Thoracic aorta endothelial cell (primary cell): ENCODE measurements around the gene MOK. TPM values are rescaled to one million over a fixed set of nuclear protein-coding genes. Genes with fewer than 3 reads are reported as not detected.

Experiments
- total RNA-seq: library from RNA; depleted of rRNA; stranded (reverse); fragments of >200 nt; gene quantifications from 2 replicates; pipeline ENCODE4 v1.2.3, GENCODE V29; 2012

MOK gene, protein sequence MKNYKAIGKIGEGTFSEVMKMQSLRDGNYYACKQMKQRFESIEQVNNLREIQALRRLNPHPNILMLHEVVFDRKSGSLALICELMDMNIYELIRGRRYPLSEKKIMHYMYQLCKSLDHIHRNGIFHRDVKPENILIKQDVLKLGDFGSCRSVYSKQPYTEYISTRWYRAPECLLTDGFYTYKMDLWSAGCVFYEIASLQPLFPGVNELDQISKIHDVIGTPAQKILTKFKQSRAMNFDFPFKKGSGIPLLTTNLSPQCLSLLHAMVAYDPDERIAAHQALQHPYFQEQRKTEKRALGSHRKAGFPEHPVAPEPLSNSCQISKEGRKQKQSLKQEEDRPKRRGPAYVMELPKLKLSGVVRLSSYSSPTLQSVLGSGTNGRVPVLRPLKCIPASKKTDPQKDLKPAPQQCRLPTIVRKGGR
- total RNA-seq: 7.0 and 8.1 TPM in 2 replicates

DNA sequence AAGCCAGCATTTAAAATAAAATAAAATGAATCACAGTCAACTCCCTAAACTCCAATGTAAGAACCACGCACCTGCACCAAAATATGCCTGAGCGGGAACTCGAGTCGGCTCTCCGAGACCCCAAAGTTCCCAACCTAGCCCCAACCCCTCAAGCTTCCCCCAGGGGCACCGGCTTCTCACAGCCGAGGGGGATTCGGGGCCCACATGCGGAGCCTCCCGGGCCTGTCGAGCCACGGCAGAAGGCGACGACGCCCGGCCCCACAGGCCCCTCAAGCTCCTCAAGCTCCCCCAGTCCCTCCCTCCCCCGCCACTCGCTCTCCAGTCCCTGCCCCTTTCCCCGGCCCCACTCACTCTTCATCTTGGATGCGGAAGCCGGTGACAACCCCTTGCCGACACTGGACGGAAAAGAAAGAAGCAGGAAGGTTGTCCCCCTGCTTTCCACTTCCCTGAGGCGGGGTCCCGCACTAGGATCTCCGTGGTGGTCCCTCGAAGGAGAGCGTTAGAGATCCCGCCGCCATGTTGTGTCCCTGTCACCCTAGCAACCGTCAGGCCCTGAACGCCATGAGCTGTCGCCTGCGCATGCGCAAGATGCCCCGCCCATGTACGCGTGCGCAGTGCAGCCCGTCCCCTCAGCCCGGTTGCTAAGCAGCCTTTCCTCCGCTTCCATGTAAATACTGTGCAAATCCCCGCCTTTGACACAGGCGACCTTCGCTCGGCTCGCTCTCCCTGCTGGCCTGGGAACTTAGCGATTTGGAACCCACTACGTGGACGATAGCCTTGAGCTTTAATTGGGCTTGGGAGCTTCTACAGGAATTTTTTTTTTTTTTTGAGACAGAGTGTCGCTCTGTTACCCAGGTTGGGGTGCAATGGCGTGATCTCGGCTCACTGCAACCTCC lies at the start of gene MOK:
Gene MOK (minus strand): TSS at position 554 of the 896 bp plus-strand sequence. CDS start 196 bp downstream, at position 358.

DNA sequence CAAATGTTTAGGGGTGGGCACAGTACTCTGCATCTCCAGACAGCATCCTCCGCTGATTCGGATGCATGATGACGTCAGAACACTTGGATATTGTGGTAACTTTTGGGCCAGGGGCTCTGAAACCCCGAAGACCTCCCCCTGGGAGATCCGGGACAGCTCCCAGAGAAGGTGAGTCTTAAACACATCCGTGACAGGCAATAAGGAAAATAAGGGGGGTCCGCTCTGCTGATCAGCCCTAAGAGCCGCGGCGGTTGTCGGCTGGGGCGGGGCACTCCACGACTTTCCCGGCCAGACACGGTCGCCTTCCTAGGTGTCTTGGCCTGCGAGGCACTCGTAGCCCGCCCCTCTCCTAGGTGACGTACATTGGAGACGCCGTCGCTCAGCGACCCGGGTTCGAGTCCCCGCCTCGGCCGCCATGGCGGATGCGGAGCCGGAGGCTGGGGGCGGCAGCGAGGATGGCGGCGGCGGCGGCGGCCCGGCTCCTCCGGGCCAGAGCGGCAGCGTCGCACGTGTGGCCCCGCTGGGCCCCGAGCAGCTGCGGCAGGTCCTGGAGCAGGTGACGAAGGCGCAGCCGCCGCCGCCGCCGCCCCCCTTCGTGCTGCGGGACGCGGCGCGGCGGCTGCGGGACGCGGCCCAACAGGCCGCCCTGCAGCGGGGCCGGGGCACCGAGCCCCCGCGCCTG lies 14.5 kb upstream of the MOK start, which contains the start of gene ZNF839:
Gene ZNF839 (plus strand): TSS at position 396 of the 682 bp plus-strand sequence. CDS start 20 bp downstream, at position 416.

Other genes starting within 250 kb of the MOK start
- 503 and 705 TPM in 2 replicates for gene HSP90AA1, start 218.1 kb downstream of the MOK start, total RNA-seq
- 17.5 and 18.2 TPM in 2 replicates for gene WDR20, start 165.3 kb downstream of the MOK start, total RNA-seq
- gene ZNF839, start 14.6 kb upstream of the MOK start, total RNA-seq: 9.3 and 9.4 TPM in 2 replicates
- 54.9 and 60.9 TPM in 2 replicates for gene CINP, start 57.7 kb upstream of the MOK start, total RNA-seq
- 13.8 and 24.4 TPM in 2 replicates for gene TECPR2, start 57.8 kb upstream of the MOK start, total RNA-seq
- gene ANKRD9, start 204.6 kb upstream of the MOK start, total RNA-seq: 9.1 and 16.6 TPM in 2 replicates